PFSK-1 (cell line): Measurements from ENCODE around the gene TARBP1.

Experiments
- FOXP2 ChIP-seq: optimal IDR thresholded peaks from 2 replicates; pipeline ENCODE3; 2011; ENCODE audit warnings: borderline replicate concordance, control low read depth, inconsistent platforms; ENCODE audit not compliant: insufficient read depth; ENCODE audit errors: extremely low read length, extremely low read depth
- POLR2AphosphoS5 ChIP-seq: IDR thresholded peaks from 2 replicates; pipeline ENCODE4 v1.6.1; 2012; ENCODE audit warnings: low read depth, mild to moderate bottlenecking, control low read depth, low read length, moderate library complexity
- SIN3A ChIP-seq: IDR thresholded peaks from 2 replicates; pipeline ENCODE4 v1.6.1; 2012; ENCODE audit warnings: mild to moderate bottlenecking, low read length, moderate library complexity, borderline replicate concordance; ENCODE audit not compliant: insufficient read depth
- TAF1 ChIP-seq: IDR thresholded peaks from 2 replicates; pipeline ENCODE4 v1.6.1; 2012; ENCODE audit warnings: low read length, control low read depth, borderline replicate concordance; ENCODE audit not compliant: insufficient read depth

GRCh38 chr1:234458352-234459017 lies 20.5 kb downstream of the TARBP1 start:
- no peak for TF ChIP-seq TAF1
- no peak for TF ChIP-seq POLR2AphosphoS5
- TF ChIP-seq SIN3A = no peak
- no peak for TF ChIP-seq FOXP2
